Left colon (tissue), 2 donors: ENCODE data around the gene EPHA6. TPM values are rescaled to one million over a fixed set of nuclear protein-coding genes. Genes with fewer than 3 reads are reported as not detected.
"Not testable (repeated sequence)": the region's sequence is repeated elsewhere in the genome, so short reads cannot be mapped to it uniquely, and the experiment has no call there.

Experiments used
- ATAC-seq: fragments of 200-7000 bp; cut with Tn5 transposase; one replicate; pipeline ENCODE4 v1.9.1; 2020; ENCODE audit warnings: mild to moderate bottlenecking, moderate library complexity
- DNase-seq, 2 donors: peaks; one replicate each; pipeline ENCODE4 v3.0.0-alpha.2; 2020
- intact Hi-C, 2 donors: fragments of 100-400 bp; cut with DNase I in 1 of 2; cut with micrococcal nuclease in 1 of 2; formaldehyde crosslinking; loops; one replicate each; pipeline versions ENCODE4 v1.11.2 to v1.14.0; 2022; cut with DNase I, micrococcal nuclease
- total RNA-seq, 2 donors: library from RNA; stranded (reverse); fragmentation: NEBNext Ultra II Directional; extraction: Animal tissue kit (Norgen Biotek cat#: 25700); gene quantifications; one replicate each; pipeline ENCODE4 v1.2.1, GENCODE V29; 2021
- donor health status: DM: no; HTN: no; CAD: no.
- donor health status: DM: yes; HTN: yes; CAD: no.

EPHA6 gene
- total RNA-seq, 2 donors from 2014 or later: 0.18 to 3.7 TPM

GRCh38 chr3:97340940-97341339, 526.5 kb downstream of the EPHA6 start:
- intact Hi-C loops: no loop called here
- no peak for DNase-seq
- no peak for ATAC-seq

GRCh38 chr3:97347780-97348179, 533.4 kb downstream of the EPHA6 start:
- no peak for ATAC-seq
- intact Hi-C loops: no loop called here

GRCh38 chr3:97350971-97351370, 536.6 kb downstream of the EPHA6 start:
- intact Hi-C loops: no loop called here
- DNase-seq: no peak
- ATAC-seq: no peak

More at GRCh38 chr3:97347780-97348179, 533.4 kb downstream of the EPHA6 start:
- DNase-seq: no peak

- no peak for DNase-seq
- ATAC-seq: no peak
- intact Hi-C loops: no loop called here
Observed at GRCh38 chr3:97353176-97353575, 538.8 kb downstream of the EPHA6 start.

- no peak for ATAC-seq
- DNase-seq: no peak
- intact Hi-C loops: no loop called here
Observed at GRCh38 chr3:97359977-97360376, 545.6 kb downstream of the EPHA6 start.

GRCh38 chr3:97360804-97361203, 546.4 kb downstream of the EPHA6 start:
- intact Hi-C loops: no loop called here
- DNase-seq (no peak), ATAC-seq (no peak)

GRCh38 chr3:97384583-97384982, 570.2 kb downstream of the EPHA6 start:
- ATAC-seq: no peak
- intact Hi-C loops: no loop called here
- no peak for DNase-seq

GRCh38 chr3:97388774-97389173, 574.4 kb downstream of the EPHA6 start:
- DNase-seq: no peak
- intact Hi-C loops: no loop called here
- ATAC-seq: no peak

- DNase-seq (no peak), ATAC-seq (no peak)
- intact Hi-C loops: no loop called here
Observed at GRCh38 chr3:97389936-97390335, 575.5 kb downstream of the EPHA6 start.

- DNase-seq (no peak), ATAC-seq (no peak)
- intact Hi-C loops: no loop called here
Observed at GRCh38 chr3:97391167-97391566, 576.8 kb downstream of the EPHA6 start.

GRCh38 chr3:97409612-97410011, 595.2 kb downstream of the EPHA6 start:
- DNase-seq: no peak
- ATAC-seq: no peak
- intact Hi-C loops: no loop called here

- ATAC-seq: no peak
- intact Hi-C loops: no loop called here
Observed at GRCh38 chr3:97421565-97421964, 607.2 kb downstream of the EPHA6 start.

GRCh38 chr3:97425002-97425401, 610.6 kb downstream of the EPHA6 start:
- ATAC-seq: no peak
- no peak for DNase-seq
- intact Hi-C loops: no loop called here

More at GRCh38 chr3:97421565-97421964, 607.2 kb downstream of the EPHA6 start:
- DNase-seq: no peak

- intact Hi-C loops: no loop called here
- ATAC-seq (peak; percentile 48), DNase-seq (no peak)
Observed at GRCh38 chr3:97430601-97431000, 616.2 kb downstream of the EPHA6 start.

- ATAC-seq: peak; percentile 88
- DNase-seq: no peak
- intact Hi-C loops: no loop called here
Observed at GRCh38 chr3:97432914-97433313, 618.5 kb downstream of the EPHA6 start.

GRCh38 chr3:97438131-97438530, 623.7 kb downstream of the EPHA6 start:
- DNase-seq: no peak
- no peak for ATAC-seq
- intact Hi-C loops: no loop called here

- intact Hi-C loops: no loop called here
- ATAC-seq (no peak), DNase-seq (no peak)
Observed at GRCh38 chr3:97439373-97439772, 625.0 kb downstream of the EPHA6 start.

GRCh38 chr3:97464035-97464434, 649.6 kb downstream of the EPHA6 start:
- intact Hi-C loops: no loop called here
- no peak for ATAC-seq
- no peak for DNase-seq

GRCh38 chr3:97470481-97470880, 656.1 kb downstream of the EPHA6 start:
- intact Hi-C loops: no loop called here
- no peak for ATAC-seq
- DNase-seq: no peak

GRCh38 chr3:97479740-97480139, 665.3 kb downstream of the EPHA6 start:
- intact Hi-C loops: no loop called here
- DNase-seq (no peak), ATAC-seq (no peak)

- intact Hi-C loops, ATAC-seq, DNase-seq: not testable (repeated sequence)
Observed at GRCh38 chr3:97480696-97481289, 666.4 kb downstream of the EPHA6 start.
